Bronchial epithelial cell (primary cell): ENCODE measurements around the gene SCARF2. TPM values are rescaled to one million over a fixed set of nuclear protein-coding genes. Genes with fewer than 3 reads are reported as not detected.
A peak's percentile ranks its signal among the peaks of the same experiment; 100 is the strongest.
"Not testable (repeated sequence)": the region's sequence is repeated elsewhere in the genome, so short reads cannot be mapped to it uniquely, and the experiment has no call there.

ENCODE experiments used
- DNase-seq: peaks from one replicate; pipeline ENCODE4 v3.0.0-alpha.2; 2010; ENCODE audit warnings: low read depth
- FAIRE-seq: peaks from 2 replicates; lab custom pipeline; 2011; peaks lifted over from hg19 to GRCh38; lab: Jason Lieb, UNC
- H3K27me3 ChIP-seq: 2 replicates; pipeline ENCODE4 v1.5.1; 2011; ENCODE audit warnings: low read length; ENCODE audit not compliant: control insufficient read depth, insufficient read depth
- H3K36me3 ChIP-seq: 2 replicates; pipeline ENCODE4 v1.5.1; 2011; ENCODE audit warnings: low read length; ENCODE audit not compliant: control insufficient read depth, insufficient read depth
- H3K4me3 ChIP-seq: 2 replicates; pipeline ENCODE4 v1.5.1; 2011; ENCODE audit warnings: mild to moderate bottlenecking, low read depth, low read length, control low read depth
- total RNA-seq: library from RNA; depleted of rRNA; stranded (reverse); fragments of >200 nt; gene quantifications from 2 replicates; pipeline ENCODE4 v1.2.1, GENCODE V29; 2014
- TF ChIP-seq, protein P1 (sequence below): IDR thresholded peaks from 2 replicates; pipeline ENCODE4 v1.5.1; 2011; ENCODE audit warnings: mild to moderate bottlenecking, moderate library complexity, low read length, control low read depth, inconsistent platforms; ENCODE audit not compliant: insufficient read depth, severe bottlenecking

SCARF2 gene
- total RNA-seq, 1 donor from 2014 or later, result 0.53 TPM

DNA sequence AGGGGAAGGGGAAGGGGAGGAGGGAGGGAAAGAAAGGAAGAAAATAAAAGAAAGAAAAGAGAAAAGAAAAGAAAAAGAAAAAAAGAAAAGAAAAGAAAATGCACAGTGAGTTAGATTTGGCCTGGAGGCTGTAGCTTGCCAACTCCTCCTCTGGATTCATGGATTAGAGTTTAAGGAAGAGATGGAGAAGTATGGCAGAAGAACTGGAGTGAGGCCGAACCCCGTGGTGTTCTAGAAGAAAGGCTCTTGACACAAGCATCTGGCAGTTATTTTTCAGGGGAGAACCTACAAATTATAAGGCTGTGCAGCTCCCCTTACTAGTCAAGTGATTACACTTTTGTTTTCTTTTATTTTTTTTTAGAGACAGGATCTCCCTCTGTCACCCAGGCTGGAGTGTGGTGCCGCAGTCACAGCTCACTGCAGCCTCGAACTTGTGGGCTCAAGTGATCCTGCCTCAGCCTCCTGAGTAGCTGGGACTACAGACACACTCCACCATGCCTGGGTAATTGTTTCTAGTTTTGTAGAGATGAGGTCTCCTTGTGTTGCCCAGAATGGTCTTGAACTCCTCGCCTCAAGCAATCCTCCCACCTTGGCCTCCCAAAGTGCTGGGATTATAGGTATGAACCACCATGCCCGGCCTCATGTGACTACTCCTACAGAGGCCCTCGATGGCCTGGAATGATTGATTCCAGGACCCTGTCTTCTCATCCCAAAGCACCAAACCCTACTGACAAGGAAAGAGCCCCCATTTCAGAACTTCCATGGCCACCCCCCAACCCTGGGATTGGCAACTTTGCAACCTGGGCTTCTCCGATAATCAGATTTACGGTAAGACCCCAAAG is 24.2 kb downstream of the SCARF2 start:
- no peaks in the 10 kb centered on the region for H3K36me3 ChIP-seq
- DNase-seq, result no peak
- TF ChIP-seq, protein P1, sequence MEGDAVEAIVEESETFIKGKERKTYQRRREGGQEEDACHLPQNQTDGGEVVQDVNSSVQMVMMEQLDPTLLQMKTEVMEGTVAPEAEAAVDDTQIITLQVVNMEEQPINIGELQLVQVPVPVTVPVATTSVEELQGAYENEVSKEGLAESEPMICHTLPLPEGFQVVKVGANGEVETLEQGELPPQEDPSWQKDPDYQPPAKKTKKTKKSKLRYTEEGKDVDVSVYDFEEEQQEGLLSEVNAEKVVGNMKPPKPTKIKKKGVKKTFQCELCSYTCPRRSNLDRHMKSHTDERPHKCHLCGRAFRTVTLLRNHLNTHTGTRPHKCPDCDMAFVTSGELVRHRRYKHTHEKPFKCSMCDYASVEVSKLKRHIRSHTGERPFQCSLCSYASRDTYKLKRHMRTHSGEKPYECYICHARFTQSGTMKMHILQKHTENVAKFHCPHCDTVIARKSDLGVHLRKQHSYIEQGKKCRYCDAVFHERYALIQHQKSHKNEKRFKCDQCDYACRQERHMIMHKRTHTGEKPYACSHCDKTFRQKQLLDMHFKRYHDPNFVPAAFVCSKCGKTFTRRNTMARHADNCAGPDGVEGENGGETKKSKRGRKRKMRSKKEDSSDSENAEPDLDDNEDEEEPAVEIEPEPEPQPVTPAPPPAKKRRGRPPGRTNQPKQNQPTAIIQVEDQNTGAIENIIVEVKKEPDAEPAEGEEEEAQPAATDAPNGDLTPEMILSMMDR, result no peak
- H3K4me3 ChIP-seq, result no peak overlapping the region
- FAIRE-seq, result peak; percentile 50
- H3K27me3 ChIP-seq, result no peaks in the 10 kb centered on the region

GRCh38 chr22:20412474-20413216 is 25.0 kb downstream of the SCARF2 start:
- no peak for DNase-seq
- no peak overlapping the region for H3K4me3 ChIP-seq
- no peak for FAIRE-seq

GRCh38 chr22:20409385-20409784 is 28.2 kb downstream of the SCARF2 start:
- not testable (repeated sequence) for FAIRE-seq, H3K27me3 ChIP-seq, H3K36me3 ChIP-seq, H3K4me3 ChIP-seq, DNase-seq

More at GRCh38 chr22:20412474-20413216, 25.0 kb downstream of the SCARF2 start:
- TF ChIP-seq, protein P1, result no peak
- Histone ChIP-seq H3K27me3 (no peaks in the 10 kb centered on the region), H3K36me3 (no peaks in the 10 kb centered on the region)

DNA sequence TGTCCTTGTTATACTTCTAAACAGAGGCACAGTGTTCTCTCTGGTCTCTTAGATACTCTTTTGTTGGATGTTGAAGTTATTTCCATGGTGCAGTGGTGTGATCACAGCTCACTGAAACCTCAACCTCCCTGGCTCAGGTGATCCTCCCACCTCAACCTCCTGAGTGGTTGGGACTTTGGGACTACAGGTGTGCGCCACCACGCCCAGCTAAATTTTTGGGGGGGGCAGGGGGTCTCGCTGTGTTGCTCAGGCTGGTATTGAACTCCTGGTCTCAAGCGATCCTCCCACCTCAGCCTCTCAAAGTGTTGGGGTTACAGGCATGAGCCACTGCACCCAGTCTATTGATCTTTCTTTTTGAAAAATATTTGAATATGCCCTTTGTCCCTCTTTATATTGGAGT is 28.7 kb downstream of the SCARF2 start:
- FAIRE-seq, result no peak
- Histone ChIP-seq H3K4me3 (no peak overlapping the region), H3K27me3 (no peaks in the 10 kb centered on the region), H3K36me3 (peaks cover 4% of the 10 kb centered on the region)
- no peak for DNase-seq
- TF ChIP-seq, protein P1, result no peak

GRCh38 chr22:20407829-20408228 is 29.8 kb downstream of the SCARF2 start:
- DNase-seq (no peak), FAIRE-seq (no peak)
- Histone ChIP-seq H3K4me3 (no peak overlapping the region), H3K36me3 (peaks cover 9% of the 10 kb centered on the region), H3K27me3 (no peaks in the 10 kb centered on the region)
- TF ChIP-seq, protein P1, result no peak

DNA sequence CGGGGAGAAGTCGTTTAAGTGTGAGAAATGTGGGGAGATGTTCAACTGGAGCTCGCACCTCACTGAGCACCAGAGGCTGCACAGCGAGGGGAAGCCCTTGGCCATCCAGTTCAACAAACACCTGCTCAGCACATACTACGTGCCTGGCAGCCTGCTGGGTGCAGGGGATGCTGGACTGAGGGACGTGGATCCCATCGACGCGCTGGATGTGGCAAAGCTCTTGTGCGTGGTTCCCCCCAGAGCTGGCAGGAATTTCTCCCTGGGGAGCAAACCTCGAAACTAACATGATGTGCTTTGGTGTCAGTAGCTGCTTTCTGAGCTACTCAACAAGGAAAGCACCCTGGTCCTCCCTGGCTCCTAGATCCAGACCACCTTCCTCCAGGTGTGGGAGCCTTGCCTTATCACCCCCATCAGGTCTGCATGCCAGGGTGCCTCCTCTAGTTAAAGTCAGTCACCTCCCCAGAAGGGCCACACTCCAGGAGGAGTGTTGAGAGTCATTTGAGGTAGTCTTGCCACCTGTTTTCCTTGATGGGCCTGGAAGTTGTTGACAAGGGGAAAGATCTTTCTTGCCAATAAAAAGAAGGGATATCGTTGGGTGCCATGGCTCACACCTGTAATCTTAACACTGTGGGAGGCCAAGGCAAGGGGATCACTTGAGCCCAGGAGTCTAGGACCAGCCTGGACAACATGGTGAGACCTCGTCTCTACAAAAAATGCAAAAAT is 30.8 kb downstream of the SCARF2 start:
- H3K4me3 ChIP-seq, result no peak overlapping the region
- FAIRE-seq (peak; percentile 83), DNase-seq (no peak)
- H3K27me3 ChIP-seq, result no peaks in the 10 kb centered on the region
- TF ChIP-seq, protein P1, result no peak
- peaks cover 9% of the 10 kb centered on the region for H3K36me3 ChIP-seq
